HG03558 (cell line): ENCODE results near the gene BCO2.
"Not testable (repeated sequence)": the region's sequence is repeated elsewhere in the genome, so short reads cannot be mapped to it uniquely, and the experiment has no call there.

Experiments
- ATAC-seq: cut with Tn5 transposase; IDR thresholded peaks from one replicate; pipeline ENCODE4 v1.9.1; 2021; ENCODE audit warnings: moderate number of reproducible peaks; ENCODE audit not compliant: unreplicated experiment; ENCODE audit errors: extremely low read depth

Gene BCO2

GRCh38 chr11:112166562-112166961, 8.8 kb upstream of the BCO2 start:
- no peak for ATAC-seq

DNA sequence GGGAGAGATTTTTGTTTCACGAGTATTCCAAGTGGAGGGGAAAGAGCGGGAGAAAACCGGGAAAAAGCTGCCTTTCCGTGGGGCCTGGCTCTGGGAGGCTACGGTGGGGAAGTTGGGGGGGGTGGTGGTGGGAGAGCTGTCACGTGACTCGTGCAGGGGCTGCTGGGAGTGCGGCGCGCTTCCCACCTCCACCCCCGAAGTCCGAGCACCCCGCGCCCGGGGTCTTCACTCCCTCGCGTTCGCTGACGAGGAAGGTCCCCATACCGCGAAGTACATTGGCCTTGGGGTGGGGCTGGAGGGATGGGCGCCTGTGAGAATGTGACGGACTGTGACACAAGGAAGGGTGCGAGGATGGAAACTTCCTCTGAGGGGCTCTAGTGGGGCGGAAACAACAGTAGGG, 8.2 kb upstream of the BCO2 start, which contains the start of gene TEX12:
Gene TEX12, plus strand, starts transcription at position 228 of the 400 bp plus-strand sequence. CDS start 1,897 bp downstream, outside the sequence.
- ATAC-seq = no peak

DNA sequence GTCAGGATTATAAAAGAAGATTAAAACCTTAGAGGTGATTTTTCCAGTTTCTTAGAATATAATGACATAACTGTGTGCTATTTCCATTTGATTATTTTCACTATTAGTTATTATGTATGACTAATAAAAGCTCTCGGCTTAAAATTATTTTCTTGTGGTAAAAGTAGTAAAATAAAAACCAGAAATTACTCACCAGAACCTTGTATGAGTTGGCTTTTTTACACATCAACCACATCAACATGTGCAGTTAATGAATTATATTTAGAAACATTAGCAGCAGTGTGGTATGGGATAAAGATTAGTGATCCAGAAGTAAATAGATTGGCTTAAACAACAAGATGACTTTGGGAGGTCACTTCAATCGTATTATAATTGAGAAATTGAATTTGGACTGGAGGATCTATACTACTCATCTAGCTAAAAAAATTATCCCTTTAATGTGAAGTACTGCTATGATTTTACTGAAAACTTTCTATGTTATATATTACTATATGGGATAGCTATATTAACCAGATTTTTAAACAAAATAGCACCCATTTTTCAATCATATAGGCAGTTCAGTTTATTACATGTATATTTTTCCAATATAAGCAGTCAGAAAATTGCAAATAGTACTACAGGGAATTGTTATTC, 2.8 kb upstream of the BCO2 start:
- ATAC-seq = peak; percentile 61

DNA sequence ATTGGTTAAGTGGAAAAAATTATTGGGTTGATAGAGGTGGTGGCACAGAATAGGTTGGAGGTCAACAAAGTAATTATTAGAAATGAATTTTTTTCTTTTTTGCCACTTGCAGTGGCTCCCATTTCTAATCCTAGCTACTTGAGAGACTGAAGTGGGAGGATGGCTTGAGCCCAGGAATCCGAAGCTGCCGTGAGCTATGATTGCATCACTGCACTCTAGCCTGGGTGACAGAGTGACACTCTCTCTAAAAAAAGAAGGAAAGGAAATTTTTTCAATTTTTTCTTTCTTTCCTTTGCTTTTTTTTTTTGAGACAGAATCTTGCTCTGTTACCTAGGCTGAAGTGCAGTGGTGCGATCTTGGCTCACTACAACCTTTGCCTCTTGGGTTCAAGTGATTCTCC, 2.2 kb upstream of the BCO2 start:
- ATAC-seq = no peak

DNA sequence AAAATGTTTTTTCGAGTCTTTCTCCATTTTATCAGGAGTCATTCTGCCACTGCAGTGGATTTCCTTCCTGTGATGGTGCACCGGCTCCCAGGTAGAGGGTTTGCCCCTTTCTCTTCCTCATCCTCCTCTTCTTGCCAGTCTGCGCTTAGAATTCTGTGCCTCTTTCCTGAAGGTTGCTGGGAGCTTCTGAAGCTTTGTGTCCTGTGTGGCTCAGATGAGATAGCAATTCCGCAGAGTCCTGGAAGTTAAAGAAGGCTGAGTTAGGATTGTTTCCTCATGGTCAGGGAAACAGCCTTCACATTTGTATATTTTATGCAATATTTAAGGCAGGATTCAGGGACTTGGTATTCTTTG, 264 bp downstream of the BCO2 start:
- no peak for ATAC-seq

DNA sequence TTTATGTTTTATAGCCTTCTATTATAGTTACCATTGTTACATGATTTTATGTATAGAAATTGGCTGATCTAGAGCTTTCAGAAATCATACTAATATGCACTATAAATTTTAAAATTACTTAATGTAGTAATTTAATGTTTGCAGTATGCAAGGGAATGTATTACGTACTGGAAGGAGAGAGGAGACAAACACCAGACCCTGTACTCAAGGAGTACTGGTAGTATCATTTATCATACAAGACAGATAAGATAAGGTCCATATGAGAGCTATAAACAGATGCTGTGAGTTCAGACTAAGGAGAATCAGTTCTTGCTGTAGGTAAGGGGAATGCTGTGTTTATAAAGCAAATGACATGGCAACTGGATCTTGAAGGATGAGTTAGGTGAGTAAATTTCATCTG, 765 bp downstream of the BCO2 start:
- ATAC-seq = no peak

GRCh38 chr11:112177589-112177988, 2.3 kb downstream of the BCO2 start:
- no peak for ATAC-seq

DNA sequence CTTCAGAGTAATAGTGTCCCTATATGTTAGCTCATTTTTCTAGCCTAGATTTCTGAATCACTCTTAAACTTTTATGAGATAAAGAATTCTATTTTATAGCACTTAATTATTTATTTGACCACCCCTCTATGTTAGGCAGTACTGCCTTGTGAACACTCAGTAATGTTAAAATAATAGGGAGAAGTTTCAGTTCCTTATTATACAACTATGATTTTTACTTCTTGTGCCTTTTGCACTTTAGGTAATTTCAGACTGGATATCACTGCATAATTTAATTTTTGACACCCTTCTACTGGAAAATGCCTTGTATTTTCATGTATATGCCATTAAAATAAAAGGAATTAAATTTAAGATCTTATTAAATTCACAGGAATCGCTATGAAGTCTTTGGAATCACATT, 3.1 kb downstream of the BCO2 start:
- ATAC-seq = no peak

DNA sequence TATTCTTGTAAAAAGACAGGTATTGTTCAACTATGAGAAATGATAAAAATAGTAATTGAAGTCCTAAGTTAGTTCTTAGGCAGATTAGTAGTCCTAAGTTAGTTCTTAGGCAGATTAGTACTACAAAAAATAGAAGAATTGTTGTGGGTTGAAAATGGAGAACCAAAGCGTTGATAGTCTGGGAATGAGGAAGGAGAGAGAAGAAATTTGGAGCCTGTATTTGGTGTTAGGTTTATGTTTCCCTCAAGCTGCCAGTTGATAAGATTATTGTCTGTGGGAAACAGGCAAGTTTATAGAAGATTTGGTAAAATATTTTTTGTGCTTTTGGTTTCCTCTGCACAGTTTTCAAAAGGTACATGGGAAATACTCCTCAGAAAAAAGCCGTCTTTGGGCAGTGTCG, 3.6 kb downstream of the BCO2 start:
- ATAC-seq = no peak

GRCh38 chr11:112179601-112180000, 4.3 kb downstream of the BCO2 start:
- peak; percentile 67 for ATAC-seq

GRCh38 chr11:112182867-112183266, 7.6 kb downstream of the BCO2 start:
- no peak for ATAC-seq

- ATAC-seq = no peak
These were observed 10.6 kb downstream of the BCO2 start for GRCh38 chr11:112185883-112186282.

DNA sequence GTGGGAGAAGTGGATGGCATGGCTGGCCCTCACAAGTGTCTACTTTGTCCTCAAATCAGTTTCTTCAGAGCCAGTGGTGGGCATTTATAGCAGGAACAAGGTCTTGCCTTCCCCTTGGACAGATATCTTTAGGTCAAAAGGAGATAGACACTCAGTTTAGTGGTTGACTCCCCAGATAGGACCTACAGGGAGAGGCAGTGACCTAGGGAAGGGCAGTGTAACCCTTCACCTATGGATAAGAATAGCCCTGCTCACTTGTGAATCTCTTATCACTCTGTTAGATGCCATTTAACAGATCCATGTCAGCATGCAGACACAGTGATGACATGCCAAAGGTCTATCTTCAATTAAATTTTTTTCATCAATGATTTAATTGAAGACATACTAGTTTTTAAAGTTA, 11.0 kb downstream of the BCO2 start:
- ATAC-seq = no peak

GRCh38 chr11:112195113-112195512, 19.8 kb downstream of the BCO2 start:
- not testable (repeated sequence) for ATAC-seq

DNA sequence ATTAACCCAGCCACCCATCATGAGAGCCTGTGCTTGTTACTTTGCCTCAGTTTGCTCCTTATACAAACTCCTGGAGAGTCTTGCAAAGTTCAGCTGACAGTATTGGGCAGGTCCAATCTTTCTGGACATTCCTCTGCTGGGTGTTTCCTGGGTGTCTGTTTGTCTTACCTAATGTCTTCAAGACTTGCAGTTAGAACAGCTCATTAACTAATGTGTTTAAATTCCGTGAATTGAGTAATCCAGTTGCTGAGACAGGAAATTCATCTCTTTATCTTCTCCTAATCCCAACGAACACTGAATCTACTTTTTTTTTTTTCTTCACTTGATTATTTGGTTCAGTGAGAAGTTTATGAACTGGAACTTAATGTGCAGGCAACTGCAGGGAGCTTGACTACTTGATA, 20.6 kb downstream of the BCO2 start:
- no peak for ATAC-seq

DNA sequence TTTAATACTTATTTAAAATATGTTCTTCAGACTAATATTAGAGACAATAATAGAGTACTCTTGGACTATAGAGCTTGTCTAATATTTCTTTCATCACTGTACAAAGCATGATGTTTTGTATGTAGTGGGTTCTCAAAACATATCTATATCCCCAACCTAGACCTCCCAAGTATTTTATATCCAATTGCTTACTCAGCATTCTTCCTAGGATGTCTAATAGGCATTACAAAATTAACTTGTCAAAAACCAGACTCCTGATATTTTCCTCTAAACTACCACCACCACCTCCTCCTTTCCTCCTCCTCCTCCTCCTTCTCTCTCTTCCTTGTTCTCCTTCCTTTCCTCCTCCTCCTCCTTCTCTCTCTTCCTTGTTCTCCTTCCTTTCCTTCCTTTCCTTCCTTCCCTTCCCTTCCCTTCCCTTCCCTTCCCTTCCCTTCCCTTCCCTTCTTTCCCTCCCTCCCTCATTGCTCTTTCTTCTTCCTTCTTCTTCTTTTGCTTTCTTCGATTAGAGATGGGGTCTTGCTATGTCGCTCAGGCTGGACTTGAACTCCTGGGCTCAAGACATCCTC, 21.3 kb downstream of the BCO2 start:
- no peak for ATAC-seq

- not testable (repeated sequence) for ATAC-seq
These were observed 23.8 kb downstream of the BCO2 start for GRCh38 chr11:112199101-112199500.

DNA sequence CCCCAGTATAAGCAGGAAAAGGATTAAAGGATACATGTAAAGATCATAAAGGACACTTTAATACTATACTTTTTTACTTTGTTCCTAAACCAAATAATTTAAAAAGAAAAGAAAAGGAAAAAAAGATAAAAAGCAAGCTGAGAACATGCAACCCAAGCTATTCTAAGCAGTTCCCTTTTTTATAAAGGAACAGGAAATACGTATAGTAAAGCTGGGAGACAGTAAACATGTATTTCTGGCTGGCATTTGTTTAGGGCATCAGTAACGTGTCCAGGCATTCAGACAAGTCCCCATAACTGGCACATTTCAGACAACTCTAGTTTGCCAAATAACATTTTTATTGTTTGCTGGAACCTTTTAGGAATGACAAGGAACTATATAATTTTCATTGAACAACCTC, 24.9 kb downstream of the BCO2 start:
- ATAC-seq = no peak

DNA sequence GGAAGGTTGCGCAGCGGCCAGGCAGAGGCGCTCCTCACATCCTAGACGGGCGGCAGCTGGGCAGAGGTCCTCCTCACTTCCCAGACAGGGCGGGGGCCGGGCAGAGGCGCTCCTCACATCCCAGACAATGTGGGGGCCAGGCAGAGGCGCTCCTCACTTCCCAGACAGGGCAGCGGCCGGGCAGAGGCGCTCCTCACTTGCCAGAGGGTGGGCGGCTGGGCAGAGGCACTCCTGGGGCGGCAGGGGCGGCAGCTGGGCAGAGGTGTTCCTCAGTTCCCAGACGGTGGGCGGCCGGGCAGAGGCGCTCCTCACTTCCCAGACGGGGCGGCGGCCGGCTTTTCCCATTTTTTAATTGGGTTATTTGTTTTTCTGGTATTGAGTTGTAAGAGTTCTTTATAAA, 30.8 kb downstream of the BCO2 start:
- ATAC-seq = no peak

DNA sequence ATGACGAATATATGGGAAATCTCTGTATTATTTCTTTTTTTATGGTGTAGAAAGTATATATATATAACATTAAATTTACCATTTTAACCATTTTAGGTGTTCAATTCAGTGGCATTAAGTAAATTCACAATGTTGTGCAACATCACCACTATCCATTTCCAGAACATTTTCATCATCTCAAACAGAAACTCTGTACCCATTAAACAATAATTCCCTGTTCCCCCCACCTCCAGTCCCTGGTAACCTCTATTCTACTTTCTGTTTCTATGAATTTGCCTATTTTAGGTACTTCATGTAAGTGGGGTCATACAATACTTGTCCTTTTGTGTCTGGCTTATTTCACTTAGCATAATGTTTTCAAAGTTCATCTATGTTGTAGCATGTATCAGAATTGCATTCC, 35.6 kb downstream of the BCO2 start:
- no peak for ATAC-seq

DNA sequence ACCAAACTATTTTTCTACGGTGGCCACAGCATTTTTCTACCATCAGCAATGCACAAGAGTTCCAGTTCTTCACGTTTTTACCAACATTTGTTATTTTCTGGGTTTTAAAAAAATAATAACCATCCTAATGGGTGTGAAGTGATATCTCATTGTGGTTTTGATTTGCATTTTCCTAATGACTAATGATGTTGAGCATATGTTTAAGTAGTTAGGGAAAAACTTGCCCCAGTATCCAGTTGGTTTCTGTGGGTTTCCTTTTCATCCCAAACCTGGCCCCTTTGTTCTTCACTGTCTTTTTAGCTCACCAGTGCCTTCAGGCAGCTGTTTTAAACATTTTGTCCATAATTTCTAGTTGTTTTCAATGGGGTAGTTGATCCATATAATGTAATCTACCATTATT, 36.2 kb downstream of the BCO2 start:
- no peak for ATAC-seq

GRCh38 chr11:112212290-112212689, 37.0 kb downstream of the BCO2 start:
- ATAC-seq = no peak
